ENCODE results near the gene MAMDC4. TPM values are rescaled to one million over a fixed set of nuclear protein-coding genes. Genes with fewer than 3 reads are reported as not detected.

MAMDC4 gene
- polyA plus RNA-seq, 3 donors, result 0.07 to 5.2 TPM; not detected in 1

- peak overlapping the region in 1 of 7 donors; percentile 54 for H3K27ac Mint-ChIP-seq
- peaks cover 2% of the 10 kb centered on the region for H3K4me1 Mint-ChIP-seq
- no peak overlapping the region for H3K9ac ChIP-seq (ENCODE audit: insufficient read depth, low read length, poor library complexity, severe bottlenecking)
These were observed 46.4 kb downstream of the MAMDC4 start for GRCh38 chr9:136898483-136899100.

DNA sequence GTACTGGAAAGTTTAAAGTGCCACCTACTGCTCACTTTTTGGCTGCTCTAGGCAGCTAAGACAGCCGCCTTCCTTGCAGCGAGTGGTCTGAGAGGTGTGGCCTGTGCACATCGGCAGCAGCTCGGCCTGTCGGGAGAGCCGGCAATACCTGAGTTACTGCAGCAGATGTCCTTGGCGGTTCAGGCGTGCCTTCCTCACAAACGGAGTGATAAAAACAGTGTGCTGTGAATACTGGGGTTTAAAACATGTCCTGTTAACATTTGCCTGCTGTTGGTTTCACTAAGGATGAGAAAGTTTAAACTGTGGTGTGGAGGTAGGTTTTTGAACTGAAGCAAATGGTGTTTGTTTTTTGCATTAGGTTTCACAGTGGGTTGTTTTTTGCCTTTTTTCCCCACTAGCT, 47.0 kb downstream of the MAMDC4 start:
- Histone ChIP-seq H3K9me3 (replicated peaks in 1 of 2; ENCODE audit: control insufficient read depth in 1 of 2, insufficient read depth in 1 of 2, low read length in 2 of 2) (no peaks in the 10 kb centered on the region), H3K9ac (ENCODE audit: insufficient read depth, low read length, poor library complexity, severe bottlenecking) (no peak overlapping the region), H3K4me2 (replicated peaks; ENCODE audit: extremely low read depth, low read length, poor library complexity, severe bottlenecking) (no peak overlapping the region), H3K4me3 (replicated peaks in 1 of 3; ENCODE audit: low read depth in 2 of 3, low read length in 3 of 3) (no peak overlapping the region), H4K20me1 (ENCODE audit: insufficient read depth, low read length) (peaks cover 18% of the 10 kb centered on the region), H2AFZ (ENCODE audit: insufficient read depth, low read depth, low read length, poor library complexity, severe bottlenecking) (no peak overlapping the region), H3K79me2 (ENCODE audit: insufficient read depth, low read length) (peaks cover 27% of the 10 kb centered on the region), H3K36me3 (replicated peaks in 1 of 2; ENCODE audit: control insufficient read depth in 1 of 2, insufficient read depth in 2 of 2, low read length in 2 of 2) (peaks cover 30 to 70% of the 10 kb centered on the region in 2 donors), H3K4me1 (ENCODE audit: control insufficient read depth in 1 of 2, insufficient read depth in 2 of 2, low read length in 2 of 2) (no peaks in the 10 kb centered on the region), H3K27ac (ENCODE audit: low read depth in 1 of 2, low read length in 2 of 2) (no peak overlapping the region), H3K27me3 (ENCODE audit: control insufficient read depth in 2 of 2, insufficient read depth in 2 of 2, low read length in 2 of 2) (no peaks in the 10 kb centered on the region)
- intact Hi-C loops (cut with micrococcal nuclease), result no loop called here
- Mint-ChIP-seq H3K27me3 (ENCODE audit: low read depth in 3 of 3) (no peaks in the 10 kb centered on the region), H3K27ac (no peak overlapping the region), H3K4me1 (peaks cover 2% of the 10 kb centered on the region), H3K4me3 (no peak overlapping the region), H3K36me3 (peaks cover 36 to 63% of the 10 kb centered on the region in 2 donors), H3K9me3 (no peaks in the 10 kb centered on the region)
- WGBS (ENCODE audit: insufficient coverage), result 95% methylated on average over 9 of the region's 9 CpGs
- no peak for DNase-seq
- TF ChIP-seq, protein P1, sequence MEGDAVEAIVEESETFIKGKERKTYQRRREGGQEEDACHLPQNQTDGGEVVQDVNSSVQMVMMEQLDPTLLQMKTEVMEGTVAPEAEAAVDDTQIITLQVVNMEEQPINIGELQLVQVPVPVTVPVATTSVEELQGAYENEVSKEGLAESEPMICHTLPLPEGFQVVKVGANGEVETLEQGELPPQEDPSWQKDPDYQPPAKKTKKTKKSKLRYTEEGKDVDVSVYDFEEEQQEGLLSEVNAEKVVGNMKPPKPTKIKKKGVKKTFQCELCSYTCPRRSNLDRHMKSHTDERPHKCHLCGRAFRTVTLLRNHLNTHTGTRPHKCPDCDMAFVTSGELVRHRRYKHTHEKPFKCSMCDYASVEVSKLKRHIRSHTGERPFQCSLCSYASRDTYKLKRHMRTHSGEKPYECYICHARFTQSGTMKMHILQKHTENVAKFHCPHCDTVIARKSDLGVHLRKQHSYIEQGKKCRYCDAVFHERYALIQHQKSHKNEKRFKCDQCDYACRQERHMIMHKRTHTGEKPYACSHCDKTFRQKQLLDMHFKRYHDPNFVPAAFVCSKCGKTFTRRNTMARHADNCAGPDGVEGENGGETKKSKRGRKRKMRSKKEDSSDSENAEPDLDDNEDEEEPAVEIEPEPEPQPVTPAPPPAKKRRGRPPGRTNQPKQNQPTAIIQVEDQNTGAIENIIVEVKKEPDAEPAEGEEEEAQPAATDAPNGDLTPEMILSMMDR (IDR thresholded peaks at IDR 0.05), result no peak

More at GRCh38 chr9:136898483-136899100, 46.4 kb downstream of the MAMDC4 start:
- Histone ChIP-seq H3K9me3 (replicated peaks in 1 of 2; ENCODE audit: control insufficient read depth in 1 of 2, insufficient read depth in 1 of 2, low read length in 2 of 2) (no peaks in the 10 kb centered on the region), H2AFZ (ENCODE audit: insufficient read depth, low read depth, low read length, poor library complexity, severe bottlenecking) (no peak overlapping the region), H4K20me1 (ENCODE audit: insufficient read depth, low read length) (peaks cover 18% of the 10 kb centered on the region), H3K4me1 (ENCODE audit: control insufficient read depth in 1 of 2, insufficient read depth in 2 of 2, low read length in 2 of 2) (no peaks in the 10 kb centered on the region), H3K27me3 (ENCODE audit: control insufficient read depth in 2 of 2, insufficient read depth in 2 of 2, low read length in 2 of 2) (no peaks in the 10 kb centered on the region), H3K4me2 (replicated peaks; ENCODE audit: extremely low read depth, low read length, poor library complexity, severe bottlenecking) (no peak overlapping the region), H3K27ac (ENCODE audit: low read depth in 1 of 2, low read length in 2 of 2) (no peak overlapping the region), H3K4me3 (replicated peaks in 1 of 3; ENCODE audit: low read depth in 2 of 3, low read length in 3 of 3) (no peak overlapping the region), H3K79me2 (ENCODE audit: insufficient read depth, low read length) (peaks cover 33% of the 10 kb centered on the region), H3K36me3 (replicated peaks in 1 of 2; ENCODE audit: control insufficient read depth in 1 of 2, insufficient read depth in 2 of 2, low read length in 2 of 2) (peaks cover 30 to 69% of the 10 kb centered on the region in 2 donors)
- intact Hi-C loops (cut with micrococcal nuclease), result no loop called here
- TF ChIP-seq, protein P1 (IDR thresholded peaks at IDR 0.05), result no peak
- WGBS (ENCODE audit: insufficient coverage), result 98% methylated on average over 18 of the region's 21 CpGs
- Mint-ChIP-seq H3K9me3 (no peaks in the 10 kb centered on the region), H3K36me3 (peaks cover 37 to 61% of the 10 kb centered on the region in 2 donors), H3K4me3 (no peak overlapping the region), H3K27me3 (ENCODE audit: low read depth in 3 of 3) (peaks cover 0 to under 1% (median 0%) of the 10 kb centered on the region in 3 donors)
- DNase-seq, result no peak

All from CD14-positive monocyte (primary cell).